Activated naive CD4-positive, alpha-beta T cell treated with anti-CD3 and anti-CD28 coated beads for 36 hours (primary cell): ENCODE measurements around the gene FARS2. TPM values are rescaled to one million over a fixed set of nuclear protein-coding genes. Genes with fewer than 3 reads are reported as not detected.

ENCODE experiments used
- CTCF ChIA-PET: fragments of 350-600 bp; sonication (Branson Sonifier 250); formaldehyde crosslinking; loops from one replicate; lab custom pipeline; 2021; ENCODE audit warnings: antibody characterized with exemption; lab: Charles Lee
- DNase-seq: peaks from one replicate; pipeline ENCODE4 v3.0.0-alpha.2; 2020
- H3K27ac Mint-ChIP-seq: one replicate; pipeline ENCODE4 v1.8.0; 2021; ENCODE audit warnings: mild to moderate bottlenecking, mixed read lengths
- H3K27me3 Mint-ChIP-seq: one replicate; pipeline ENCODE4 v1.8.0; 2021; ENCODE audit warnings: low read depth, mixed read lengths
- H3K36me3 Mint-ChIP-seq: one replicate; pipeline ENCODE4 v1.8.0; 2021; ENCODE audit warnings: low read depth, mixed read lengths
- H3K4me1 Mint-ChIP-seq: one replicate; pipeline ENCODE4 v1.8.0; 2021; ENCODE audit warnings: low read depth, mixed read lengths
- H3K4me3 Mint-ChIP-seq: one replicate; pipeline ENCODE4 v1.8.0; 2021; ENCODE audit warnings: mild to moderate bottlenecking, moderate library complexity, mixed read lengths
- H3K9me3 Mint-ChIP-seq: one replicate; pipeline ENCODE4 v1.8.0; 2021; ENCODE audit warnings: mixed read lengths
- intact Hi-C: fragments of 100-400 bp; cut with micrococcal nuclease; formaldehyde crosslinking; loops from one replicate; pipeline ENCODE4 v1.15.1; 2023
- total RNA-seq, 2 experiments: library from RNA; stranded (reverse); gene quantifications; one replicate each; pipeline ENCODE4 v1.2.3, GENCODE V29; 2021

FARS2 gene
- total RNA-seq, 2 experiments from 2014 or later = 15.4 to 15.8 TPM

- H3K9me3 Mint-ChIP-seq = no peaks in the 10 kb centered on the region
- DNase-seq = no peak
- H3K36me3 Mint-ChIP-seq = no peaks in the 10 kb centered on the region
- intact Hi-C loops = loop anchor here (10.0 kb wide), 1 partner anchor 87 kb away; no protein-coding TSS in a partner anchor
- CTCF ChIA-PET = no interaction called here
- no peak overlapping the region for H3K4me3 Mint-ChIP-seq
- no peaks in the 10 kb centered on the region for H3K27me3 Mint-ChIP-seq
- peaks cover 8% of the 10 kb centered on the region for H3K4me1 Mint-ChIP-seq
- H3K27ac Mint-ChIP-seq = no peak overlapping the region
These were observed 46.8 kb downstream of the FARS2 start for GRCh38 chr6:5308066-5308465.

- Mint-ChIP-seq H3K4me3 (no peak overlapping the region), H3K9me3 (no peaks in the 10 kb centered on the region), H3K4me1 (peaks cover 18% of the 10 kb centered on the region), H3K36me3 (peaks cover 1% of the 10 kb centered on the region), H3K27ac (no peak overlapping the region), H3K27me3 (no peaks in the 10 kb centered on the region)
- no peak for DNase-seq
- intact Hi-C loops = no loop called here
- CTCF ChIA-PET = no interaction called here
These were observed 53.0 kb downstream of the FARS2 start for GRCh38 chr6:5314191-5314865.

GRCh38 chr6:5315881-5316280, 54.6 kb downstream of the FARS2 start:
- H3K27ac Mint-ChIP-seq = no peak overlapping the region
- no peaks in the 10 kb centered on the region for H3K9me3 Mint-ChIP-seq
- intact Hi-C loops = no loop called here

GRCh38 chr6:5316951-5317350, 55.6 kb downstream of the FARS2 start:
- intact Hi-C loops = no loop called here
- H3K27ac Mint-ChIP-seq = no peak overlapping the region
- DNase-seq = no peak
- CTCF ChIA-PET = no interaction called here
- H3K4me1 Mint-ChIP-seq = peaks cover 30% of the 10 kb centered on the region
- no peaks in the 10 kb centered on the region for H3K27me3 Mint-ChIP-seq
- H3K36me3 Mint-ChIP-seq = peaks cover 1% of the 10 kb centered on the region
- H3K9me3 Mint-ChIP-seq = no peaks in the 10 kb centered on the region
- no peak overlapping the region for H3K4me3 Mint-ChIP-seq

More at GRCh38 chr6:5315881-5316280, 54.6 kb downstream of the FARS2 start:
- Mint-ChIP-seq H3K4me3 (no peak overlapping the region), H3K36me3 (peaks cover 1% of the 10 kb centered on the region), H3K27me3 (no peaks in the 10 kb centered on the region), H3K4me1 (peaks cover 26% of the 10 kb centered on the region)
- CTCF ChIA-PET = no interaction called here
- DNase-seq = no peak

GRCh38 chr6:5318617-5319272, 57.4 kb downstream of the FARS2 start:
- H3K9me3 Mint-ChIP-seq = no peaks in the 10 kb centered on the region
- H3K27me3 Mint-ChIP-seq = no peaks in the 10 kb centered on the region
- DNase-seq = no peak
- CTCF ChIA-PET = no interaction called here
- intact Hi-C loops = no loop called here
- peaks cover 4% of the 10 kb centered on the region for H3K36me3 Mint-ChIP-seq
- H3K4me3 Mint-ChIP-seq = no peak overlapping the region
- H3K4me1 Mint-ChIP-seq = peaks cover 28% of the 10 kb centered on the region
- no peak overlapping the region for H3K27ac Mint-ChIP-seq

GRCh38 chr6:5323979-5324378, 62.7 kb downstream of the FARS2 start:
- no peak overlapping the region for H3K4me3 Mint-ChIP-seq
- peaks cover 12% of the 10 kb centered on the region for H3K4me1 Mint-ChIP-seq
- H3K36me3 Mint-ChIP-seq = peaks cover 8% of the 10 kb centered on the region
- no peak overlapping the region for H3K27ac Mint-ChIP-seq
- CTCF ChIA-PET = interaction anchor here (1.1 kb wide), 1 partner anchor 175 kb away, joined by 4 read pairs; no protein-coding TSS in a partner anchor
- DNase-seq = no peak
- no peaks in the 10 kb centered on the region for H3K27me3 Mint-ChIP-seq
- intact Hi-C loops = no loop called here
- H3K9me3 Mint-ChIP-seq = no peaks in the 10 kb centered on the region

GRCh38 chr6:5325173-5325572, 63.9 kb downstream of the FARS2 start:
- intact Hi-C loops = no loop called here
- Mint-ChIP-seq H3K4me3 (no peak overlapping the region), H3K9me3 (no peaks in the 10 kb centered on the region), H3K27ac (no peak overlapping the region), H3K27me3 (no peaks in the 10 kb centered on the region), H3K4me1 (peaks cover 7% of the 10 kb centered on the region), H3K36me3 (peaks cover 8% of the 10 kb centered on the region)
- CTCF ChIA-PET = no interaction called here
- no peak for DNase-seq

- H3K4me1 Mint-ChIP-seq = peaks cover 3% of the 10 kb centered on the region
- DNase-seq = no peak
- no peak overlapping the region for H3K4me3 Mint-ChIP-seq
- H3K27ac Mint-ChIP-seq = no peak overlapping the region
- no peaks in the 10 kb centered on the region for H3K9me3 Mint-ChIP-seq
- intact Hi-C loops = no loop called here
- peaks cover 8% of the 10 kb centered on the region for H3K36me3 Mint-ChIP-seq
- CTCF ChIA-PET = no interaction called here
- no peaks in the 10 kb centered on the region for H3K27me3 Mint-ChIP-seq
These were observed 64.8 kb downstream of the FARS2 start for GRCh38 chr6:5326022-5326641.

GRCh38 chr6:5328800-5329199, 67.5 kb downstream of the FARS2 start:
- Mint-ChIP-seq H3K27ac (no peak overlapping the region), H3K36me3 (peaks cover 5% of the 10 kb centered on the region), H3K4me3 (no peak overlapping the region), H3K27me3 (no peaks in the 10 kb centered on the region), H3K4me1 (no peaks in the 10 kb centered on the region), H3K9me3 (no peaks in the 10 kb centered on the region)
- CTCF ChIA-PET = interaction anchor here (0.6 to 0.7 kb wide), 2 partner anchors 16 to 1963 kb away, joined by 3 to 5 read pairs; no protein-coding TSS in a partner anchor
- DNase-seq = no peak
- intact Hi-C loops = no loop called here

- no peak overlapping the region for H3K4me3 Mint-ChIP-seq
- CTCF ChIA-PET = no interaction called here
- intact Hi-C loops = no loop called here
- H3K27me3 Mint-ChIP-seq = no peaks in the 10 kb centered on the region
- no peak overlapping the region for H3K27ac Mint-ChIP-seq
- DNase-seq = no peak
- no peaks in the 10 kb centered on the region for H3K9me3 Mint-ChIP-seq
- H3K4me1 Mint-ChIP-seq = peaks cover 14% of the 10 kb centered on the region
- H3K36me3 Mint-ChIP-seq = no peaks in the 10 kb centered on the region
These were observed 70.6 kb downstream of the FARS2 start for GRCh38 chr6:5331845-5332442.

- CTCF ChIA-PET = no interaction called here
- peaks cover 21% of the 10 kb centered on the region for H3K4me1 Mint-ChIP-seq
- H3K27ac Mint-ChIP-seq = no peak overlapping the region
- H3K4me3 Mint-ChIP-seq = no peak overlapping the region
- no peaks in the 10 kb centered on the region for H3K36me3 Mint-ChIP-seq
- H3K27me3 Mint-ChIP-seq = no peaks in the 10 kb centered on the region
- H3K9me3 Mint-ChIP-seq = no peaks in the 10 kb centered on the region
- DNase-seq = no peak
- intact Hi-C loops = no loop called here
These were observed 72.3 kb downstream of the FARS2 start for GRCh38 chr6:5333658-5334057.

GRCh38 chr6:5334341-5334740, 73.0 kb downstream of the FARS2 start:
- intact Hi-C loops = no loop called here
- peaks cover 21% of the 10 kb centered on the region for H3K4me1 Mint-ChIP-seq

More at GRCh38 chr6:5334341-5334740, 73.0 kb downstream of the FARS2 start:
- DNase-seq = no peak
- CTCF ChIA-PET = no interaction called here
- Mint-ChIP-seq H3K9me3 (no peaks in the 10 kb centered on the region), H3K27me3 (no peaks in the 10 kb centered on the region), H3K4me3 (no peak overlapping the region), H3K36me3 (no peaks in the 10 kb centered on the region), H3K27ac (no peak overlapping the region)
